ENCODE results near the gene TRDN.
"Not testable (repeated sequence)": the region's sequence is repeated elsewhere in the genome, so short reads cannot be mapped to it uniquely, and the experiment has no call there.

Gene TRDN

DNA sequence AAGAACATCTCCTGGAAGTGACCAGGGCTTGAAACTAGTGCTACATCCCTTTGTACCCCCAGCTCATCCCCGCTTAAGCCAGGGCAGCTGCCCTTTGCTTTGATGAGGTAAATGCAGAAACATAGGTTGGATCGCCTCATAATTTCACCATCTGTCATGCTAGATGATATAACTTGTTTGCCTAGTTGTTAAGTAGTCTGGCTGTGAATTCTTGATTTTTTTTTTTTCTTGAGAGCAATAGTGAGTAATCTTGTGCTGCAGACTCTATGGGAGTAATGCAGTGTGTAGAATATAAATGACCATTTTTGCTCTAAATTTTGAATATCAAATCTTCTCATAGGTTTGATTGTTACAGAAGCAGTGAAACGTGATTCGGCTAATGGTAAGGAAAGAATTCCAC is 4.1 kb downstream of the TRDN start:
- DNase-seq (ENCODE audit: low read depth), result no peak

DNA sequence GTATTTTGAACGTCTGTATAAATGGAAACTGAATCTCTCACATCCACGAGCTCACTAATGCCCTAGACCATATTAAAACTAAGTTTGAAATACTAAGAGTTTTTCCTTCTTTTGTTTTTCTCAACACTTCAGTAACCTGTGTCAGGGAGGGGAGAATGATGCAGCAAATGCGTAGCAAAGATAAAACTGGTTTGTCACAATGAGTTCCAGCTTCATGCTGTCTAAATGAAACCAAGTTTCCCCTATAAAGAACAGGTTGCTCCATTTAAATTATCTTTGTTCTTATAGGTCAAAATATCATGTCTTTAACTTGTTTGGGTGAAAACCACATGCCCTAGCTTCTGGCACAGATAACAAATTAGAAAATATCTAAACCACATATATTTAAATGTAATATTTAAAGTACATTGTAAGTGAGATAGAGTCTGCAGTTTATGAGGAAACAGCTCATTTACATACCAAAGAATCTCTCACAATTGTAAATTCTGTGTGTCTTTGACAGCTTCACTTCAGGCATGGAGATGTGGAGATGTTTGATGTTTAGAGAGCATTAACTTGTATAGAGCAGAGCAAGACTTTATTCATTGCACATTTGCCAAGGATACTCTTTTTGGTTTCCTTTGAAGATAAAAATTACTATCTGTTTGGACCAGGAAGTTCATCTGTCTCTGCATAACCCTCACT is 7.3 kb downstream of the TRDN start:
- DNase-seq (ENCODE audit: low read depth), result no peak

DNA sequence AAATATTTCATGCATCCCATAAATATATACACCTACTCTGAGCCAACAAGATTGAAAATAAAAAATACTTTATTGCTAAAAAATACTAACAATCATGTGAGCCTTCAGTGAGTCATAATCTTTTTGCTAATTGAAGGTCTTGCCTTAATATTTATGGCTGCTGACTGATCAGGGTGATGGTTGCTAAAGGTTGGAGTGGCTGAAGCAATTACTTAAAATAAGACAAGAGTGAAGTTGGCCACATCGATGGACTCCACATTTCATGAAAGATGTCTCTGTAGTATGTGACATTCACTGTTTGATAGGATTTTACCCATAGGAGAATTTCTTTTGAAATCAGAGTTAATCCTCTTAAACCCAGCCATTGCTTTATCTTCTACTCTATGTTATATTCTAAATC is 11.1 kb downstream of the TRDN start:
- no peak for DNase-seq (ENCODE audit: low read depth)

DNA sequence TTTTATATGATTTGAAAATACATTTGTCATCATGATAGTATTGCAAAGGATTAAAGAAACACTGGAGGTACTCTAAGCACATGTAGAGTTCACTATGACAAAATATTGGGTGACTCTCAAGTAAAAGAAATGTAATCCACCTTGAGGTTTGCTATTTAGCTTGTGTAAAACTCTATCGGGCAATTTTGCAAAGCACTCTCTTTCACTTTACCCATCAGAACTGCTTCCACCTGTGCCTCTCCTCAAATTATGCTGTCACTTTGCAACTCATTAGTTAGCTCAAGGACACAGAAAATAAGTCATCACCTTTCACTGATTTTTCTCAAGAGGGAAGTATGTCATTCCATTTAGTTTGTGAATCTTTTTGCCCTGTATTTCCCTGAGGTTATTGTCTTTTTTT is 14.0 kb downstream of the TRDN start:
- no peak for DNase-seq (ENCODE audit: low read depth)

DNA sequence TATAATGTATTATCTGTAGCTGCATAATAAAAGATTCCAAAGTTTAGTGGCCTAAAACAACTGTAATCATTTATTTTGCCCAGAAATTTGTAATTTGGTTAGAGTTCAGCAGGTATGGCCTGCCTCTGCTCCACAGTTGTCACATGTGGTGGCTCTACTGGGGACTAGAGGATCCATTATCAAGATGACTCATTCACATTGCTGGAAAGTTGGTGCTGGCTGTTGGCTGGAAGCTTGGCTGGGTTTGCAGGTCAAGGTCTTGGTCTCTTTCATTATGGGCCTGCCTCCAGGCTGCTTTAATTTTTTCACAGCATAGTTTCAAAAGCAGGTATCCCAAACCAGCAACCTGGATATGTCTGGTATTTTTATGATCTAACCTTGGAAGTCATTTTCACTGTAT is 17.6 kb downstream of the TRDN start:
- no peak for DNase-seq (ENCODE audit: low read depth)

DNA sequence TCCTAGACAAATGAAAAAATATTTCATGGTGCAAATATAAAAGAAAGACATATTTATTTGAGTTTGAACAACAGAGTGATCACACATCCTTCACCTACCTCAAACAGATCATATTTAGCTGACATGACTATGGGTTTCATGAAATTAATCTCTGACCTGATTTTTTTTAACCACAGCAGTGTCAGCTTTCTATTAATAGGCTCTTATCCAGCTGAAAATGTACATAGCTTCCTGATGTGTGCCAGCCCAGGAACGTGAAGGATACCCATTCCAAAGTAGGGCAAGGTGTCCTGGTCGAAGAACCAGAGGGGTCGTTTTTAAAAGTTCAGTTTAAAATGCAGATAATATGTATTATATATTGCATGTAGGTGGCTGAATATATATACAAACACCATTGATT is 19.8 kb downstream of the TRDN start:
- DNase-seq (ENCODE audit: low read depth), result no peak

DNA sequence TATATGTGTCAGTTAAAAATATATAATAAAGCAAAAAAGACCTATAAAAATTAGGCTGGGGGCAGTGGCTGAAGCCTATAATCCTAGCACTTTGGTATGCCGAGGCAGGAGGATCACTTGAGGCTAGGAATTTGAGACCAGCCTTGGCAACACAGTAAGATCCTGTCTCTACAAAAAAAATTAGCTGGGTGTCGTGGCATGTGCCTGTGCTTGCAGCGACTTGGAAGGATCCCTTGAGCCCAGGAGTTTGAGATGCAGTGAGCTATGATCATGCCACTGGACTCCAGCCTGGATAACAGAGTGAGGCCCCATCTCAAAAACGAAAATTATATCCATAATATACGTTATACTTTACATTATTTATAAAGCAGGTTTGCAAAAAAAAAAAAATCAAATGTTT is 20.7 kb downstream of the TRDN start:
- no peak for DNase-seq (ENCODE audit: low read depth)

DNA sequence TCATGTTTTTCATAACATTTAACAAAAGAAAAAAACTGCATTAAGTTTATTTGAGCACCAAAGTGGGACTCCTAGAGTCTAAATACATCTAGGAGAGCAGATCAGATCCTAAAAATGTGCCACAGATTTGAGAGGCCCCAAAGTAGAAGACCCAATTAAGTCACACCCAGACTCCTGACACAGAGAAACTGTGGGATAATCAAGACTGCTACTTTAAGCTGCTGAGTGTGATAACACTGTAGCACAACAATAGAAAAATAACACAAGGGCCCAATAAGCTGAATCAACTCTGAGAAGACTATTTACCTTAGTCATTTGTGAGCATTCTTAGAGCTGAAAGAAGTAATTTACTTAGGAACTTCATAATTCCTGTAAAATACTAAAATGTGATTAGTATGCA is 26.0 kb downstream of the TRDN start:
- DNase-seq (ENCODE audit: low read depth), result no peak

DNA sequence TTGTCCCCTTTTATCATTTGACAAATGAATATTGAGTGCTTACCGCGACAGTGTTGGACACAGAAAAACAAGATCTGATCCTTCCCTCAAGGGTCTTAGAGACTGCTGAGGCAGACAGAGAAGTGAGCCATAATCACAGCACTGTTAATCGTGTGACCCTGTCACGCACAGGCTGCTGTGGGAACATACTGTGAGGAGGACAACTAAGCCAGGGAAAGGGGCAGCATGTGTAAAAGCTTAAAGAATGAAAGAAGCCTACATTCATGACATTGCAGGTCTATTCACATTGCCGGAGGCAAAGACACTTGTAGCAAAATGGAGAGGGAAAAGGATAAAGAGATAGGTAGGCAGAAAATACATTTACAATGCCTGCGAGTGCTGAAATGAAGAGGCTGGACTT is 32.7 kb downstream of the TRDN start:
- no peak for DNase-seq (ENCODE audit: low read depth)

DNA sequence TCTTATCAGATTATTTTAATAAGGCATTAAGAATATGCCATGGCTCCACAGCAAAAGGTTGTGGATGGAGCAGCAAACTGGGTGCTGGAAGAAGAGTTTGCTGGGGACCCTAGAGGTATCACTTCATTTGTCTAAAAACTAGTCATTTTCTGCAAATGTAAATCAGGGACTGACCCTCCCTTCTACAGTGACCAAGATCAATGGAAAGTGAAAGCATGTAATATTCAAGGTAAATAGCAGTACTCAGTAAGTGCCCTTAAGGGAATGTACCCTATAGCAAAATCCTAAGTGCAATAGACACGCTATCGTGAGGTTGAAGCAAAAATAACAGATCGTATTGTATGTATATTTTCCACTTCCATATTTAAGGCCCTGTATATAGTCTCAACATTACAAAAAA is 38.7 kb downstream of the TRDN start:
- no peak for DNase-seq (ENCODE audit: low read depth)

DNA sequence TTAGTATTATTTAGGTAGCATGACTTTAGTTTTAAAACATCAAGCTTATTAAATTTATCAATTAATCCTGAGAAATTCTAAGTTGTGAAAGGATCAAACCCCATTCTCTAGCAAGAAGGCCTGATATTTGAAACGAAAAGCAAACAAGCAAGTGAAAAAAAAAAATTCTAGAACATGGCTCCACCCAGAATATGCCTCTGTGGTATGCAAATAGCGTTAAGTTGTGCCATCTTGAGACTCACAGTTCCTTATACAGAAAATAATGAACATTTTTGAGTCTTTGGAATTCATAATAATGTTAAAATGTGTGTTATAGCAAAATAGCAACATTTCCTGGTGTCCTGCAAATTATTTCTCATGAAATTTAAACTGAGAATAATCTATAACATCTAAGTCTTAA is 42.0 kb downstream of the TRDN start:
- no peak for DNase-seq (ENCODE audit: low read depth)

DNA sequence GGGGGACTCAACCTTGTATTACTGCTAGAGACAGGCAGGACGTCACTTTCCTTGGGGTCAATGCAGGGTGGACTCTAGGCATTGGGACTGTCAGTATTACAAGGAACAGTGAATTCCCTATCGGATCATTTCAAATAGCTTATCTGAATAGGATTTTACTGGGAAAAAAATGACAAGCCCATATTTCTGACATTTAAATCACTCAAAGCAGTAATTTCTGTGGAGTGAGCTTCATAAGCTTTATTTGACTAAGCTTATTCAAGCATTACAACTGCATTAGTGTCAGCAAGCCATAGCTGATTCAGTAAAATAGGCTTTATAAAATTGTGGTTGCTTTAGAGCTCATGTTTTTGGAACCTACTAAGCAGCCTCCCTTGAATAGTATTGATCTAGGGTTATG is 44.3 kb downstream of the TRDN start:
- DNase-seq (ENCODE audit: low read depth), result no peak

DNA sequence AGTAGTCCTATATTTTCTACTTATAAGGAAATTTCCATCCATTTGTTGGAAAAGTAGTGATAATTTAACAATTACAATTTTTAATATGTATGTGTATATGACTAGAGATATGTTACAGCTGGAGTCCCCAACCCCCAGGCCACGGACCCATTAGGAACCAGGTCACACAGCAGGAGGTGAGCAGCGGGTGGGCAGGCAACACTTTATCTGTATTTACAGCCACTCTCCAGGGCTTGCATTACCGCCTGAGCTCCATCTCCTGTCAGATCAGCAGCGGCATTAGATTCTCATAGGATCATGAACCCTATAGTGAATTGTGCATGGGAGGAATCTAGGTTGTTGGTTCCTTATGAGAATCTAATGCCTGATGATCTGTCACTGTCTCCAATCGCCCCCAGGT is 46.8 kb downstream of the TRDN start:
- DNase-seq (ENCODE audit: low read depth), result no peak

DNA sequence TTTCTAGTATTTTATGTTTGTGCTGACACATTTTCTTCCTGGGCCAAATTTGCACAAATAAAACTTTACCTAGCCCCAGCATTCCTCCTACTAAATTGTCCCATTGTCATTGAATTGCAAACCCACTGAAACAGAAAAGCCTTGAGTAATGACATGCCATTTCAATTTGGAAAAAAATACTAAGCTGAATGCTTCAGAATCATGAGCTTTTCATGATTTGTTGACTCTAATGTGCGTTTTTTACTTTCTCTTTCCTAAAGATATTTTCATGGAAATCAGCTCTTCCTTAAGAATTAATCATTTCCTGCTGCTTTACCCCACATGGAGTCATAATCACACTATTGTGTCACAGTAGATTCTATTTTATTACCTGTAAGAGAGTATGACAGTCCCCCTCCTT is 47.4 kb downstream of the TRDN start:
- no peak for DNase-seq (ENCODE audit: low read depth)

DNA sequence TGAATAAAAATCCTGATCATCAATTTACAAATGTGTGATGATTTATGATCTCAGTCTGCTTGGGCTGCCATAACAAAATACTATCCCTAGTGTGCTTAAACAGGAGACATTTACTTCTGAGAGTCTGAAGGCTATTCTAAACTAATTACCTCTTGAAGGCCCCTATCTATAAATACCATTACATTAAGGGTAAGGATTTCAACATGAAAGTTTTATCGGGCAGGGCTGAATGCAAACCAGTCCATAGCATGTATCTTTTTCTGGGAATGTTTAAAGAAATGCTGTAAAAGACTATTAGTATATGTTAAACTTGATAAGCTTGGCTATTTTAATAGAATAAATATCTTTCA is 48.2 kb downstream of the TRDN start:
- no peak for DNase-seq (ENCODE audit: low read depth)

DNA sequence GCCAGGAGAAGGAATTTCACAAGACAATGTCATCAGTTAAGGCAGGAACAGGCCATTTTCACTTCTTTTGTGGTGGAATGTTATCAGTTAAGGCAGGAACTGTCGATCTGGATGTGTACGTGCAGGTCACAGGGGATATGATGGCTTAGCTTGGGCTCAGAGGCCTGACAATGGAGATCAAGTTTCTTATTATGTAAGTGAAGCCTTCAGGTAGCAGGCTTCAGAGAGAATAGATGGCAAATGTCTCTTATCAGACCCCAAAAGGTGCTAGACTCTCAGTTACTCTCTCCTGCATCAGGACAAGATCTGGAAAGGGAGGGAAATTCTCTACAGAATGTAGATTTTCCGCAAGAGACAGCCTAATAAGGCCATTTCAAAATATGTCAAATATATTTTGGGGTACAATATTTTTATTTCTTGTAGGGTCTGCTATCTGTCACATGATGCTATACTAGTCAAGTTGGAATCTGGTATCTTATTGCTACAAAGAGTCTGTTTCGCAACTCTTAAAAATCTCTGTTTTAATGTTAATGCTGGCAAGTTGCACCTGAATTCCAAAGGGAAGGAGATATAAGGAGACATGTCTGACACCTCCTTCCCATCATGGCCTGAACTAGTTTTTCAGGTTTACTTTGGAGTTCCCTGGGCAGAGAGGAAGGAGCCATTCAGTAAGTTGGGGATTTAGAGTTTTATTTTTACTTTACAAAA is 48.8 kb downstream of the TRDN start:
- no peak for DNase-seq (ENCODE audit: low read depth)

DNA sequence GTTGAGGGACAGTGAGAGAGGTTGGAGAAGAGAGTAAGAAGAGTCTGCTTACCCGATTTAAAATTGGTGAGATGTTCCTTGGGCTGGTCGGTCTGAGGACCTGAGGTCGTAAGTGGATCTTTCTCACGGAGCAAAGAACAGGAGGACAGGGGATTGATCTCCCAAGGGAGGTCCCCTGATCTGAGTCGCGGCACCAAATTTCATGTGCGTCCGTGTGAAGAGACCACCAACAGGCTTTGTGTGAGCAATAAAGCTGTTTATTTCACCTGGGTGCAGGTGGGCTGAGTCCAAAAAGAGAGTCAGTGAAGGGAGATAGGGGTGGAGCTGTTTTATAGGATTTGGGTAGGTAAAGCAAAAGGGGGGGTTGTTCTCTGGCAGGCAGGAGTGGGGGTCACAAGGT is 49.3 kb downstream of the TRDN start:
- DNase-seq (ENCODE audit: low read depth), result not testable (repeated sequence)

DNA sequence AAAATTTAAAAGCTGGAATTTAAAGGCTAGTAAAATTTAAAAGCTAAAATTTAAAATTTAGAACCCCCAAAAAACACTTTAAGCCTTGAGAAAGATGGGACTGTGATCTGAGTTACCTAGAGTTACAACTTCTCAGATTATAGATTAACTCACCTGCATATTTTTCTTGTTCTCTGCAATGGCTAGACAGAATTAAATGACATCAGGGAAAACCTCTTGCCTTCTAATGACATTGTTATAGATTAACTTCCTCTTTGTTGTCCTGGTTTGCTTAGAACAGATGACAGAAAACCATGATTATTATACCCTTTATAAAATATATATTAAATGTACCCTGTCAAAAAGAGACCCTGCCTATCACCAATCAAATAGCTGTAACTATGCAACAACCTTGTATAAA is 56.4 kb downstream of the TRDN start:
- DNase-seq (ENCODE audit: low read depth), result no peak

DNA sequence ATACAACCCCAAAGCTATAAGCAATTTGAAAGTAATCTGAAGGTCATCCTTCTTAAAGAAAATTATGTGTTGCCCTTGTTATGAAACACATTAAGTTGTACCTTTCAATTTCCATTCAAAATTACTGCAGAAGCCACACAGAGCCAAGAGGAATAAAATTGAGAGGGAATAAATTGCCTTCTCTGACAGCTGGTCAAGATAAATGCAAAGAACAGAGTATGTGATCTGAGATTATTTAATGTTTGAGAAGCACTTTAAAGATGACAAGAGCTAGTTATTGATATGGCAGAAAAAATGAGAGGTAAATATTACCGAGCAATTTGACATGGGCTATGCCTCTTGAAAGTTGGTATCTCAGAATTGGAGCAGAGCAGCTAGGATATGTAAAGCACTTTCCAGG is 61.6 kb downstream of the TRDN start:
- DNase-seq (ENCODE audit: low read depth), result no peak

DNA sequence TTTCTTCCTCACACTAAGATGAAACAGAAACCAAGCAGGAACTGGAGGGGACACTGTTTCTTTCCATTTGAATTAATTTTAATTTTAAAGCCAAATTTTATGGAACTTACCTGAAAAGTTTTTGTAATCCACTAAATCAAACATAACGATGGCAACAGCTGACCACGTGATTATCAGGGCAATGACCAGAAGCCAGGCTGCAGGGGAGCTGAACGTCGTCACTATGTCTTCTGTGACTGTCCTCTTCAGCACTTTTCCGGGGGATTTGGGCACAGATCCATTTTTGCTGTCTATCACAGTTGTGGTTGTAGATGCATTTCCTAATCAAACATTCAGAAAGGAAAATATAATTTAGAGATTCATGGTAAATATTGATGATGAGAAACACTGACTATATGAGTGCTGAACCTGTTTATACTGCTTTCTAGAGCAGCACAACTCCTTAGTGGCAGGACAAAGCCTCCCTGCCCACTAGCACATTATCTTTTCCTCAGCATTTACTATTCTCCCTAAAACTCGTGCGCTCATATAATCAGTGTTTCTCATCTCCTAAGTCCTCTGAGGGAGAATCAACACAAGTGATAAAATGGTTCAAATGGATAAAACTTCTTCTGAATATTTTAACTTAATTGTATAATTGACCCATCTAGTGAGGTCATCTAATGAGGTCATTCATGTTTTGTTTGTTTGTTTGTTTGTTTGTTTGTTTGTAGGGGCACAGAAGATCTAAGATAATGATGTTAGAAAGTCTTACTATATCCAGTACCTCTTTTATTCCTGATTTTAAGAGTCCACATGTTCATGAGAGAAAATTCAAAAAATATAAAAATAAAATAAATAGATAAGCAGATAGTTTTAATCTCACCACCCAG is 65.7 kb downstream of the TRDN start:
- no peak for DNase-seq (ENCODE audit: low read depth)

DNA sequence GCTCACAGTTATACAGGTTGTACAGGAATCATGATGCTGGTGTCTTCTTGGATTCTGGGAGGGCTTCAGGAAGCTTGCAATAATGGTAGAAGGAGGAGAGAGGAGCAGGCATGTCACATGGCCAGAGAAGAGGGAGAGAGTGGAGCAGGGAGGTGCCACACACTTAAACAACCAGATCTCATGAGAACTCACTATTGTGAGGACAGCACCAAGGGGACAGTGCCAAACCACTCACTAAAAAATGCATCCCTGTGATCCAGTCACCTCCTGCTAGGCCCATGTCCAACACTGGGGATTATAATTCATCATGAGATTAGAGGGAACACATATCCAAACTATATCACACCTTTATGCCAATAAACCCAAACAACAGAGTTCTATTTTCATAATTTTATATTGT is 67.2 kb downstream of the TRDN start:
- DNase-seq (ENCODE audit: low read depth), result no peak

DNA sequence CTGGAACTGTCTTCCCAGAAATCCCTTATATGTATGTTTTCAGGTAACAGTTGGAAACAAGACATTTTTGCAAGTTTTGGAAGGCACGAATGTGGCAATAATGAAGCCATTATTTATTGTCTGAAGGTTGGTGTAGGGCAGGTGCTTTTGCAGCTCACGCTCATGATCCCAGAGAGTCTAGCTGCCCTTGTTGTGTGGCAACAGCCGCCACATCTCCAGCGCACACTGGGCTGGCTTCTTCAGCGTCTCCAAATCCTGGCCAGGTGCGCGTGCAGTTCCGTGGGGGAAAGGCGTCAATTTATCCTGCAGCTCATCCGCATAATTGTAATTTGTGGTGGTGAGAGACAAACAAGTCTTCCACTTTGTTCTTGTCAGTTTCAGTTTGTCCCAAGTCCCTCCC is 71.2 kb downstream of the TRDN start:
- no peak for DNase-seq (ENCODE audit: low read depth)

DNA sequence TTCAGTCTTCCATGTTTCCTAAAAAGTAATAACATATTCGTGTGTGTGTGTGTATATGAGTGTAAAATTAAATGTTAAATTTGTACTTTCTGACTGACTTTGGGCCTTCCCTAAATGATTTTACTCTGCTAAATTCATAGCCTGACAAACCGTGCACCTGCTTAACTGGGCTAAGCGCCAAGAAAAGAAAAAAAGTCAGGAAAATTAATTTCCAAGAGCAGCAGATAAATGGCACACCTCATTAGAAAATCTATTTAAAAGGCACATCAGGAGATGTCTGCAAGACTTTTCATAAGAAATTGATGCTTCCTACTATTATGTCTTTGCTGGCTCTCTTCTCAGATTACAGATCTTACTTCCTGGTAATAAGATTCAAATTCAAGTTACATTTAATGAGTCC is 72.4 kb downstream of the TRDN start:
- no peak for DNase-seq (ENCODE audit: low read depth)
